ENCODE measurements around the gene SUSD6.
"Not testable (repeated sequence)": the region's sequence is repeated elsewhere in the genome, so short reads cannot be mapped to it uniquely, and the experiment has no call there.

SUSD6 gene

DNA sequence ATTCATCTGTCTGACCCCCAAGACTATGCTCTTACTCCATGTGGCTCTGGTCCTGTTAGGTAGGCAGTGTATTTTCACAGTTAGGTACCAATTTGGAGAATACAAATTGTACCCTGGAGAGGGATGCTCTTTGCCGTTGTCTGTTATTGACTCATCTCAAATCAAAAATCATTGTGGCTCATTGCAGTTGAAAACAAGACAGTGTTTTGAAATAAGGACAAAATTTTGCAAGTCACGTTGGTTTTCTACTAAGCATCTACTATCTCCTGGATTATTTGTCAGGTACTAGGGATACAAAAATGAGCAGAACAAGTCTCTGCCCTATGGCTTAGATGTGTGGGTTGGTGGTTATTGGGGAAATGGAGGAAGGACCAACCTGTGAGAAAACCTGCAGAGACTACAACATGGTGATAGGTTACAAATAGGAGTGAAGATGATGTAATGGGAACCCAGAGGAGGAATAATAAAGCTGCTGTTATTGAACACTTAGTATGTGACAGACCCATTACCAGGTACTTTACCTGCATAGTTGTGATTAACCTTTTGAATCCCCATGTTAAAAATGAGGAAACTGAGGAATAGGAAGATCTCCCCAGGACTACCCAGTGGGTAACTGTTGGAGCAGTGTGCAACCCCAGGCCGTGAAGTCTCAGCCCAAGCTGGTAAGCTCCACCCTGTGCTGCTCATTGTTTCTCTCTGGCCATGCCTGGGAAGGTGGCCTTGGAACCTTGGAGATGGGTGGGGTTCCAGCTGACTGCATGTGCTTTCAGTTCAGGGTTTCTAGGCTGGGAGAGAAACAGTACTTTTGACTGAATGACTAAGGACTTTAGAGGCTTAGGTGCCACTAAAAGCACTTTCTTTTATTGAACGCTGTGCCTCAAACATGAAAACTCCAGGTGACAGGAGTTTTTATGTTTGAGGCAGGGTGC, 82.7 kb downstream of the SUSD6 start:
- no peak for DNase-seq (ENCODE audit: low read depth in 4 of 4, low spot score in 1 of 4)

DNA sequence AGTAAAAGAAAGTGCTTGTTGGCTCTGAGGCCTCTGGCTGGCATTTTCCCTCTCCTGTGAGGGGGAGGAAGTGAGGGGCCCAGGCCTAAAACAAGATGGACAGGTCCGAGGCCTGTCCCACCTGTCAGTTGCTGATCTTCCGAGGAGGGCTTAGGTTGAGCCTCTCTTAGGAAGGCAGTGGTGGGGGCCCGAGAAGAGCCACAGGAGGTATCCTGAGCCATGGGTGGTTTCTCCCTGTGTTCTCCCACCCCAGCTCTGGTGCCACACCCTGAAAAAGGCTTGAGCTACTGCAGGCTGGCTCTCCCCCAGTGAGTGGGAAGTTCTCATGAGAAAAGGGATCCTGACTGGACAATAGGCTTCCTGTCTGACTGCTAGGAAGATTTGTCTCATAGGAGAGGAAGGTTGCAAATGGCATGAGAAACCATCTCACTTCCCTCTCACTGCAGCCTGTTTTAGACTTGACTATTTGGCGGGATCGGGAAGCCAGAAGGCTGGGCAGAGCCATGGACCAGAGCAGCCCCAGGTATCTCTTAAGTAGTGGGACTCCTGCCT, 83.4 kb downstream of the SUSD6 start:
- DNase-seq (ENCODE audit: low read depth in 4 of 4, low spot score in 1 of 4) = no peak

DNA sequence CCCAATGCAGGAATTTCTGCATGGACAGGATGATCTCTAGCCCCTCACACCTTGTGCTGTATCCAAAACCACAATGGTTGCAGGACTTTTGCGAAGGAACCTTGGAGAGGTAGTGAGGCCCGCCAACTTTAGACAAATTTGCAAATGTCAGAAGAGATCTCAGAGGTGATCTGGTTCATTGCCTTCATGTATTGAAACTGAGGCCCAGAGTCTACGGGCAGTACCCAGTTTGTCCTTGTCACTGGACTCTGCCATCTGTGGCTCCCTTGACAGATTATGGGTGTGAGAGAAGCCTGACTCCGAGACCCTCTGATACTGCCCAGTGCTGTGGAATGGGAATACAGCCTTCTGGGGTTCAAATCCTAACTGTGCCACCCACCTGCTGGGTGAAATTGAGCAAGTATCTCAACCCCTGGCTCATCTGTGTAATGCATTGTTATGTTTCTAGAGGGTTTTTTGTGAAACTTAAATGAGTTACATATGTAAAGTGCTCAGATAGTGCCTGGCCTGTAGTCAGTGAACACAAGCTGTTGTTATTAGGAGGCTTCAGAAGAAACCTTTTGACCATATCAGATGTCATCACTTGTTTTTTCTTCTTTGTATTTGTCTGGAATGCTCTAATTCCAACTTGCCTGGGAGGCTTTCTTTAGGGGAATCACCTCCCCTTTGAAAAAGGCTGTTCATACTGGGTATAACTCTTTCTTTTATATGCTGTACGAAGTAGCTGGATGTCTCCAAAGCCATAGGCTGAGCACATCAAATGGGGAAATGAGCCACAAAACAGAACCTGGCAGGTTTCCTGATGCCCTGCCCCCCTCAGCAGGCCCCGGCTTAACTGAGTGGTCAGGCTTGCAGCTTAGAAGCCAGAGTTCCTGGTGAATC, 84.2 kb downstream of the SUSD6 start:
- DNase-seq (ENCODE audit: low read depth in 4 of 4, low spot score in 1 of 4) = no peak

DNA sequence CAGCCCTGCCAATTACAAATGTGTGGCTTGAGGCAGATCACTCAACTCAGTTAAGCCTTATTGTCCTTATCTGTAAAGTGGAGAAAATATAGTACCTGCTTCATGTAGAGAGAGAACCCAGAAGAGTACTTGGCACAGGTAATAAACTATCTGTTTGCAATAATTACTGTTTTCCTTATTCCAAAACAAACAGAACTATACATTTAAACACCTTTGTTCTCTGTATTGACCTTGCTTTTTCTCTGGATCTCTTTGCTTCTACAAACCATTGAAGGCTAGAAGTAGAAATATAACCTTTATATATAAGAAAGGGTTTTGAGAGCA, 84.8 kb downstream of the SUSD6 start:
- no peak for DNase-seq (ENCODE audit: low read depth in 4 of 4, low spot score in 1 of 4)

DNA sequence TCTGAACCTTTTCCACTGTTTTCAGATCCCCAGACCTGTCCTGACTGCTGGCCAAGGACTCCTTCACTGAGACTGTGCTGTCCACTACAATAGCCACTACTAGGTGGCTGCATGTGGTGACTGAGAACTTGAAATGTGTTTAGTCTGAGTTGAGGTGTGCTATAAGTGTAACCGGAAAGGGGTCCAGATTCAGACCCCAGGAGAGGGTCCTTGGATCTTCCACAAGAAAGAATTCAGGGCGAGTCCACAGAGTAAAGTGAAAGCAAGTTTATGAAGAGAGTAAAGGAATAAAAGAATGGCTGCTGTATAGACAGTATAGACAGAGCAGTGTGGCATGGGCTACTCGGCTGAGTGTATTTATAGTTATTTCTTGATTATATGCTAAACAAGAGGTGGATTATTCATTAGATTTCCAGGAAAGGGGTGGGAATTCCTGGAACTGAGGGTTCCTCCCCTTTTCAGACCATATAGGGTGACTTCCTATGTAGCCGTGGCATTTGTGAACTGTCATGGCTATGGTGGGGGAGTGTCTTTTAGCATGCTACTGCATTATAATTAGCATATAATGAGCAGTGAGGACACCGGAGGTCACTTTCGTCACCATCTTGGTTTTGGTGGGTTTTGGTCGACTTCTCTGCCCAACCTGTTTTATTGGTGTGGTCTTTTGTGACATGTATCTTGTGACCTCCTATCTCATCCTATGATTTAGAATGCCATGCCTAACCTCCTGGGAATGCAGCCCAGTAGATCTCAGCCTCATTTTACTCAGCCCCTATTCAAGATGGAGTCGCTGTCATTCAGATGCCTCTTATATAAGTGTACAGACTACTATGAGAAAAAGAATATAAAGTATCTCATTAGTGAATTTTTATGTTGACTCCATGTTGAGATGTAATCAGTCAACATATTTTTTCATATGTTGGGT, 85.5 kb downstream of the SUSD6 start:
- DNase-seq (ENCODE audit: low read depth in 4 of 4, low spot score in 1 of 4) = no peak

DNA sequence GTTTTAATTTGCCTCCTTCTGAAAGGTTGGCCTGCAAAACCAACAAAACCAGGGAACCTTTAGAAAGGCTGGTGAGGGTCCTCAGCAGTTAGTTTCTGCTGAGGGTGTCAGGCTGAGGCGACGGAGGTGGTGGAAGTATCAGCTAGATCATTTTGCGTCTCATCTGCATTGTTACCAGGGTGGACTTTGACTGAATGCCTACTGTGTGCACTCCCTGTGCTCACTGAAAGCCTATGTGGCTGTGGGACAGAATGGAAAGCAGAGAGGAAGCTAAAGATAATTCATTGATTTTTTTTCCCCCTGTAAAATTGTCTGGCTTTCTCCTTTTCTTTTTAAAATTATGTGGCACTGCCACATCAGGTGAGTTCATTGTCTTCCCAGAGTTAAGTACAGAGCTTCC, 87.2 kb downstream of the SUSD6 start:
- no peak for DNase-seq (ENCODE audit: low read depth in 4 of 4, low spot score in 1 of 4)

DNA sequence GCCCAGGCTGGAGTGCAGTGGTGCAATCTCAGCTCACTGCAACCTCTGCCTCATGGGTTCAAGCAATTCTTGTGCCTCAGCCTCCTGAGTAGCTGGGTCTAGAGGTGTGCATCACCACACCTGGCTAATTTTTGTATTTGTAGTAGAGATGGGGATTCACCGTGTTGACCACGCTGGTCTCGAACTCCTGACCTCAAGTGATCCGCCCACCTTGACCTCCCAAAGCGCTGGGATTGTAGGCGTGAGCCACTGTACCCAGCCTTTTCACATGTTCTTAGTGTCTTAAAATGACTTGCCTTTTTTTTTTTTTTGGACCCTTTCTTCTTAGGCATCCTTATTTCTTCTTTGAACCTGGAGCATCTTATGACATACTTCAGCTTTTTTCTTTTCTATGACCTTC, 87.8 kb downstream of the SUSD6 start:
- DNase-seq (ENCODE audit: low read depth in 4 of 4, low spot score in 1 of 4) = not testable (repeated sequence)

DNA sequence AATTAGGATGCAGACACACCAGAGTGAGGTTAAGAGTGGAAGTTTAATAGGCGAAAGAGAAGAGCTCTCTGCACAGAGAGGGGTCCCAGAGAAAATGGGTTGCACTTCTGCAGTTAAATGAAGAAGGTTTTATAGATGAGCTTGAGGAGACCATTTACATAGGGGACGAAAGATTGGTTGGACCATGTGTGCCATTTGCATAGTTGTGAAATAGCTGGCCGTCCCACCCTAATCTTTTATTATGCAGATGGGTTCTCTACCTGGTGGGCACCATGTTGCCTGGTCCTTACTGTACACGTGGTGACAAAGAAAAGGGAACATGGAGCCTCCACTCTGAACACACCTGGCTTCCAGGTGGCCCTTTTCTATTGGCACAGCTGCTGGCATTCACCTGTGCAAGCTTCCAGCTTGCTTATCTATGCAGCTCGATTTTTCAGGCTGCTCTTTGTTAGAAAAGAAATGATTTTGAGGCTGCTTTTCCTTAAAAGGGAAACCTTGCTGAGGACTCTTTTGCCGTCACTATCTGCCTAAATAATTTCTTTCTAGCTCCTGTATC, 88.4 kb downstream of the SUSD6 start:
- no peak for DNase-seq (ENCODE audit: low read depth in 4 of 4, low spot score in 1 of 4)

DNA sequence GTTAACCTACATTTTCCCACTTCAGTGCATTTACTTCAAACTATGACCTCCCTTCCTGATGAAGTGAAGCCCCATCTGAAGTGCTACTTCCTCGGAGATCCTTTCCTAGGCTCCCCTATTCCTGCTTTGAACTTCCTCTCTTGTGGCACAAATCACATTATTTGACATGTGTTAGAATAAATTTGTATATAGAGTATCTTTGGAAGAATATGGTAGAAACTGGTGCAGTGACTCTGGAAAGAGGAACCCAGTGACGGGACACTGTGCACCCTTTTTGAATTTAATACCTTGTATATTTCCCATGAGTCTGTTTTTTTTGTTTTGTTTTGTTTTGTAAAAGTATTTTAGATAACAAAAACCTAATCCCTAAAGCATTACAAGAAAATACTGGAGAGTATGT, 89.2 kb downstream of the SUSD6 start:
- no peak for DNase-seq (ENCODE audit: low read depth in 4 of 4, low spot score in 1 of 4)

DNA sequence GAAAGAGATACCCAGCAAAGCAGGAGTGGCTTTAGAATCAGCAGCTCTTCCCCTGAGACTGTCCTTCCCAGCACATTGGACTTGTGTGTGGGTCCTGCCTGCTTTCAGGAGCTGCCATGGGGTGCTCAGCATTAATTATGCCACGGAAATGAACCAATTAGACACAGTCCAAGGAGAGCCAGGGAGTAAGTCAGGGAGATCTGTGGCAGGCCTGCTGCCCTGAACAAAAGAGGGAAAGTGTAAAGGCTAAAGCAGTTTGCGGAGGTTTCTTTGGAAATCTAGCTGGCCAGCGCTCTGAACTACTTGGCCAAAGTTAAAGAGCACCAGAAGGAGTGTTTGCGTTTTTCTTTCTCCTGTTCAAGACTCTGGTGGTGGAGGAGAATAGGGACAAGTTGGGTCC, 89.9 kb downstream of the SUSD6 start:
- no peak for DNase-seq (ENCODE audit: low read depth in 4 of 4, low spot score in 1 of 4)

DNA sequence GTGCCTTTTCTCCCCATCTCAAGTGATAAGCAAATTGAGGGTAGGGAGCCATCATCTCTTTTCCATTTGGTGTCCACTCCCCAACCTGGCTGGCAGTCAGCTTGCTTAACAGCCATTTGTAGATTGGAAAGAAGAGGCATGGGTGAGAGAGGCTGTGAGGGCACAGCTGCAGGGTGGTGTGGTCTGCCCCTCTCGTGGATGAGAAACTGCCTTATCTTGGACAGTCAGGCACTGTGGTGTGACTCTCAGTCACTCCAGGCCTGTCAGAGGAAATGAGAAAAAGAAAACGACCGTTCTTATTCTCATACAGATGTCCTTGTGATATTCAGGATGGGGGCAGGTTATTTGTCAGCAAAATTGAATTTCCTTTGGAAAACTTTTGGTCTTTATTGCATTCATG, 90.5 kb downstream of the SUSD6 start:
- no peak for DNase-seq (ENCODE audit: low read depth in 4 of 4, low spot score in 1 of 4)

DNA sequence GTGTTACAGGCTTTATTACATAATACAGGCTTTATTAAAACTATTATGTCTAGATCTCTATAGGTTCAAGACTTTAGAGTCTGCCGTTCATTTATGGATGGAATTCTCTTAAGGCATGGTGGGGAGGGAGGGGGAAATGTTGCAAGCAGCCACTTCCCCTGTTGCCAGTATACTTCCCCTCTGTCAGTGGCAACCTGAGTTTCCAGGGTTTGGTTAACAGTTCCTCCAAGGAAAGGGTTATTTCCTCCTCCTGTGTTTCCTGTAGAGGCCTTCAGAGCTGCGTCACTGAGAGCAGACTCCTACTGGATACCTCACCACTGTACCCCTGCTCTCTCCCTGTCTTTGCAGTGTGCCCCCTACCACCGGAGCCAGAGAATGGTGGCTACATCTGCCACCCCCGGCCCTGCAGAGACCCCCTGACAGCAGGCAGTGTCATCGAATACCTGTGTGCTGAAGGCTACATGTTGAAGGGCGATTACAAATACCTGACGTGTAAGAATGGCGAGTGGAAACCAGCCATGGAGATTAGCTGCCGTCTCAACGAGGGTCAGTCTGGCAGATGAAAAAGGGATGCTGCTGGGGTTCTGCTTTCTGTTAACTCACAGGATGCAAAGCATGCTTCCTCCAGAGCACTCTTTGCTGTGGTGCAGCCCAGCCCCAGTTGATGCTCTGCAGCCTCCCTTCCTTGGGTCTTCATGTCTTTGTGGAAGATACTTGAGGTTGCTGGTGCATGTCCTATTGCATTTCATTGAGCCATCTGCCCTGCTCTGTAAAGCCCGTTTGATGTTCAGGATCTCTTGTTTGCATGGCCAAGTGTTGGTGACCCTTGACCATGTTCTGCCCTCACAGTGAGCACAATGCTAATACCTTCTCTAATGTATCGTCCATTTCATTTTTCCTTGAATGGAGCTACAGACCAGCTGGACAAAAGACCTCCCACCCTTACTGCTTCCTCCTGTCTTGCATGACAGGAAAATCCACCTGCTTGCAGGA, 91.9 kb downstream of the SUSD6 start:
- no peak for DNase-seq (ENCODE audit: low read depth in 4 of 4, low spot score in 1 of 4)

DNA sequence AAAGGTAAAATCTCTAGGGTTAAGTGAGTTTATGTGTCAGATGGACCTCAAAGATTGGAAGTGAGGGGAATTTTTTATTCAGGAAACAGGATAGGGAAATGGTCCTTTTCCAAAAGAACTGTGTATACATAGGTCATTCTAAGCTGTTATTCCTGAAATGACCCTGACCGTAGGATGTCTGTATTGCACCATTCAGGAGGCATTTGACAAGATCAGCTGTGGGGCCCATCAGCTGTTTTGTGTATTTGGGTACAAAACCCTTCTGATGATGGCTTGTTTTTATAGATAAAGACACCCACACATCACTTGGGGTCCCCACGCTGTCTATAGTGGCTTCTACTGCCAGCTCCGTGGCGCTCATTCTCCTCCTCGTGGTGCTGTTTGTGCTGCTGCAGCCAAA, 92.9 kb downstream of the SUSD6 start:
- no peak for DNase-seq (ENCODE audit: low read depth in 4 of 4, low spot score in 1 of 4)

DNA sequence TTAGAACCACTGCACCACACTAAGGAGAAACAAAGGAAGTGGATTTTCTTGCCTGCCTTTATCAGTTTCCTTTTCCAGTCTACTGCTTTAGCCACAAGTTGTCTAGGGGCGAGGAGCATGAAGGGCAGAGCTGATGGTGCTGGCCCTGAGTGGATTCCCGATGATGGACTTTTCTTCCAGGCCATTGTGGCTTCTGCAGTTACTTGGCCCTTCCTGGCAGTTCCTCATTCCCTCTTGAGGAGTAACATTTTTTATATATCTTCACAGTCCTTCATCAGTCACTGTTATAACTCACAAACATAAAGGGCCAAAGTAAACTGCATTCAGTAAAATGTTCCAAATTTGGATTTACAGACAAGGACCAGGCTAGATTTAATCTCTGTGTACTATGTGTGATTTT, 94.3 kb downstream of the SUSD6 start:
- no peak for DNase-seq (ENCODE audit: low read depth in 4 of 4, low spot score in 1 of 4)

DNA sequence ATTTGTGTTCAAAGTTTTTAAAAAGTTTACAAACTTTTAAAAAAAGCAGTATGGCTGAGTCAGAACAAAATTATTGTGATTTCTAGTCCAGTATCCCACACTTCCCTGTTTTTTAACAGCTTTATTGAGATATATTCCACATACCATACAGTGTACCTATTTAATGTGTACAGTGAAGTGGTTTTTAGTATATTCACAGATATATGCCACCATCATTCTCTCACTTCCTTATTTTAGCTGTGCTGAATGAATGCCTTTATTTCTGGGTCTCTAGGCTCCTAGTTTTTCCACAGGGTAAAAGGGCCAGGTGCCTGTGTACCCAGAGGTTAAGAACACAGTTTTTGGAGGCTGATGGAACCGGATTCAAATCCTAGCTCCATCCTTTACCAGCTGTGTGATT, 96.7 kb downstream of the SUSD6 start:
- no peak for DNase-seq (ENCODE audit: low read depth in 4 of 4, low spot score in 1 of 4)

DNA sequence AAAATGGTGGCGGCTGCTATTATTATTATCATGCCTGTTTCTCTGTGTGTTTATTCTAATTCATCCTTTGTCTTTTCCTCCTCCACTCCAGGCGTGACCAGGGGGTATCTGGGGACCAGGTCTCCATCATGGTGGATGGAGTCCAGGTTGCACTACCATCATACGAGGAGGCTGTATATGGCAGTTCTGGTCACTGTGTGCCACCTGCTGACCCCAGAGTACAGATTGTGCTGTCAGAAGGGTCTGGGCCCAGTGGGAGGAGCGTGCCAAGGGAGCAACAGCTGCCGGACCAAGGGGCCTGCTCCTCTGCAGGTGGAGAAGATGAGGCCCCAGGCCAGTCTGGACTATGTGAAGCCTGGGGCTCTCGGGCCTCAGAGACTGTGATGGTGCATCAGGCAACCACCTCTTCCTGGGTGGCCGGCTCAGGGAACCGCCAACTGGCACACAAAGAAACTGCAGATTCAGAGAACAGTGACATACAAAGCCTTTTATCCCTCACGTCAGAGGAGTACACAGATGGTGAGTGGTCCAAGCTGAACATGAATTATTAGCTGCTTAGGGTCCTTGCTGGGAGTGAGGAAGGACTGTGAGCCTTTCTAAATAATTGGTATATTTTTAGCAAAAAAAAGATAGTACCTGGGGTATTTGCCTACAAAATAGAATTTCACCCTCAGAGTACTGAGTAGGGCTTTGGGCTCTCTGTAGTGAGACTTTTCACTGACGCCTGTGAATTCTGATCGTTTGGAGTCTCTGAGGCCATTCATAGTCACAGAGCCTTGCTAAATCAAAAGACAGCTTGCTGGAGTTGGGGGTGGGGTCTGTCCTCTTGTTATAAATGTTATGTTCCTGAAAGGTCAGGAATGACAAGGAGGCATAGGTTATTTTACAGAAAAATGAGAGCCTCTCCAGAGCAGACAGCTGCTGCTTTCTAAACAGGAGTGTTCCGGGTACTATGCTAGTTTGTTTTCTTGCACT, 97.5 kb downstream of the SUSD6 start:
- DNase-seq (ENCODE audit: low read depth in 4 of 4, low spot score in 1 of 4) = no peak

DNA sequence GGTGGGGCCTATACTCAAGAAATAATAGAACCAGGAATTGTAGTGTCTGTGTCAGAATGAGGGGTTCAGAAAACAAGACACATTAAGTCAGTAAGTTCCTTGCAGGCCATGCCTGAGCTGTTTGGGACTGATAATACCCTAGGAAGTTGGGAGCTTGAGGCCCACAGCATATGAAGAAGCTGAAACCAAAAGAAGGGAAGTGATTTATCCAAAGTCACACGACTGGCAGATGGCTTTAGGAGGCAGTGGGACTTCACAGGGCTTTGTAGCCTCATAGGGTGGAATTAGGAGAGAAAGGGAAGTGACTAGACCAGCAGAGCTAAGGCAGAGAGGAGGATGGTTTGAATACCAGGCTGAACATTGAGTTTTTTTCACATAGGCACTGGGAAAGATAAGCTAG, 99.0 kb downstream of the SUSD6 start:
- DNase-seq (ENCODE audit: low read depth in 4 of 4, low spot score in 1 of 4) = no peak

DNA sequence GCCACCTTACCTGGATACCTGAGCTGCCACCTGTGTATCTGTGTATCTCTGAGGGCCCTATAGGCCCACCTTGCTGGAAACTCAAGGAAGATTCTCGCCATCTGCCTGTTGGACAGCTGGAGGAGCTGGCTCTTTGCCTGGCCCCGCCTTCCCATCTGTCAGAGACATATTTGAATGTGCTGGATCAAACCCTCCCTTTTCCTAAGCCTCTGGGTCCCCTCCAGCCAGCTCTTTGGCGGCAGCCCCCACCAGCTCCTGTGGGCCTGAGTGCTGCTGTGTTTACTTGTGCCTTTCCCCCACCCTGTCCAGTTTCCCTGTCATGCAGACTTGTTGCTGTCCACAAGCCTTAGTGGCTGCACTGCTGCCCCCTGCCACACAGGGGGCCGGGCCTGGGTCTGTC, 99.7 kb downstream of the SUSD6 start:
- no peak for DNase-seq (ENCODE audit: low read depth in 4 of 4, low spot score in 1 of 4)

Measured in stimulated activated CD4-positive, alpha-beta T cell treated with anti-CD3 and anti-CD28 coated beads, Interleukin-1b, Interleukin-23, amount 100 ng/mL, for 24 hours (primary cell).